GM19467 (cell line): ENCODE results near the gene KLHL29.

Experiments
- ATAC-seq: cut with Tn5 transposase; IDR thresholded peaks from one replicate; pipeline ENCODE4 v1.9.1; 2021; ENCODE audit warnings: mild to moderate bottlenecking, moderate library complexity; ENCODE audit not compliant: unreplicated experiment

Gene KLHL29

DNA sequence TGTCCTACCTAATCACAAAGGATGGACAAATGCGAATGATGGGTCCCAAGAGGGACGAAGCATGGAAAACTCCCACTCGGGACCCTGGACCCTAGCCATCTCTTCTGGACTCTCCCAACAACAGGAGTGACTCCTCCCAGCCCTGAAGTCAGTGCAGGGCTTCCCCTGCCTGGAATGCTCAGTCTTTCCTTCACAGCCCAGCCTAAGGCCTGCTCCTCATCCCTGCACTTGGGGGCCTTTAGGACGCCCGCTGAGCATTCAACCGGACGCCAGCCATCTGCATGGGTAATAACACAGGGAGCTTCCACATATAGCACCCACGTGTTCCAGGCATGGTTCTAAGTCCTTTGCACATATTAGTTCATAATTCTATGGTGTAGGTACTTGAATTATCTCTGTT is 237.5 kb downstream of the KLHL29 start:
- no peak for ATAC-seq

DNA sequence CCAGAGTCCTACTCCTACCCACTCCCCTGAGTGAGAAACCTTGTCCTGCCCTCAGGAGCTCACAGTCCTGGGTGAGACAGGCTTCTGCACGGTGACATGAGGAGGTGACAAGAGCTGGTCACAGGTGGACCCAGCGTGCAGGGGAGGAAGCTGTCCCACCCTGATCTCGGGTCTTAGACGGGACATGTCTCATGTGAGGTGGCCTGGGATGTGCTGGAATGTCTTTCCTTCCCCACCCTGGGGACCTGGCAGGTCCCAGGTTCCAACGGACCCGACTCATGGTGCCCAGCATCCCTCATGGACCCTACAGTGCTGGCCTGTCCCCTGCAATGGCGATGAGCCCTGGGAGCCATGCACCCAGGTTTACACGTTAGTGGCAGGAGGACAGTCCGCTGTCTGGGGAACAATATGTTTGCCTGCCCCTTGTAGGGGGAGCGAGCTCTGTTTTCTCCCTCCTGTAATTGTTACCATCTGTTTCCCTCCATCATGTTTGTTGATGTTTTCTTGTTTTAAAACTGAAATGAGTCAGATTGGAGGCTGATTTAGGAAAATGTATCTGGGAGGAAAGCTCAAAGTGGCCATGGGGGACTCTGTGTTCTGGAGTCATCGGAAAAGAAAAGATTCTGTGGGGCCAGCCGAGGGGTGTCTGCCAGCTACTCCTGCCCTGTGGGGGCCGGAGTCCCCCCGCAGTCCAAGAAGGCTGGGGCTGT is 238.1 kb downstream of the KLHL29 start:
- ATAC-seq = no peak

DNA sequence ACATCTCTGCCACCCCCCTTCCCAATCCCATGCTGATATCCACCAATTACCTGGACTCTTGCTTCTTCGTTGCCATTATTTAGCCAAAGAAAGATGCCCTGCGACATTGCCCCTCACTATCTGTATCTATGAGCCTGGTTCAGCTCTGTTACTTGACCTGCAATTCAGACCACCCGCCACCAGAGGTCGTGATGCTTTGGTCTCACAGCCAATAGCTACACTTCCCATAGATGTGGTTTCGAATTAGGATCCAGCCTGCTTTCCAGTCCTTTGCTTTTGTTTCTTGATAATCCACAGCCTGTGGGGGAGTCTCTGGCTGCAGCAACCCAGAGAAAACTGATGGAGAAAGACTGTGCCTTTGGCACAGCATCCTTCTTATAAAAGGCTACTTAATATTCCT is 239.4 kb downstream of the KLHL29 start:
- no peak for ATAC-seq

DNA sequence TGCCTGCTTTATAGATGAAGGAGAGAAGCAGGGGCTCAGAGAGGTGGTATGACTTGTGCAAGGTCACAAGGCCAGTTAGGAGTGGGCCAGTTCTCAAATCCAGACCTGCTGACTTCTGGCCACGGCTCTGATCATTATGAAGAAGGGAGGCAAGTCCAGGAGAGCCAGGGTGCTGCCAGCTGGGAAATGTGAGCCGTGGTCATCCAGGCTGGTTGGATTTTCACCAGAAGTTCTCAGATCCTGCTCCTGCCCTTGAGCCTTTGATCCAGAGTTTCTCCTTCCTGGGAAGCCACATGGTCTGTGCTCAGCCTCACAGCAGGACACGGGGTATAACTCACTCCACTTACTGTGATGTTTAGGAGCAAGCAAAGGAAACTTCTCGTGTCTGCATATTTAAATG is 239.9 kb downstream of the KLHL29 start:
- ATAC-seq = no peak

DNA sequence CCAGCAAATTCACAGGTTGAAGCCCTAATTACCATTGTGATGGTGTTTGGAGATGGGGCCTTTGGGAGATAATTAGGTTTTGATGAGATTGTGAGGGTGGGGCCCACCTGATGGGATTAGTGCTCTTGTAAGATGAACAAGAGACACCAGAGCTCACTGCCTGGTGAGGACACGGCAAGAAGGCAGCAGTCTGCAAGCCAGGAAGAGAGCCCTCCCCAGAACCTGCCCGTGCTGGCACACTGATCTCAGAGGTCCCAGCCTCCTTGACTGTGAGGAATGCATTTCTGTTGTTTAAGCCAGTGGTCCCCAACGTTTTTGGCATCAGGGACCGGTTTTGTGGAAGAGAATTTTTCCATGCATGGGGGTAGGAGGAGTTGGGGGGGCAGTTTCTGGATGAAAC is 240.7 kb downstream of the KLHL29 start:
- ATAC-seq = no peak

DNA sequence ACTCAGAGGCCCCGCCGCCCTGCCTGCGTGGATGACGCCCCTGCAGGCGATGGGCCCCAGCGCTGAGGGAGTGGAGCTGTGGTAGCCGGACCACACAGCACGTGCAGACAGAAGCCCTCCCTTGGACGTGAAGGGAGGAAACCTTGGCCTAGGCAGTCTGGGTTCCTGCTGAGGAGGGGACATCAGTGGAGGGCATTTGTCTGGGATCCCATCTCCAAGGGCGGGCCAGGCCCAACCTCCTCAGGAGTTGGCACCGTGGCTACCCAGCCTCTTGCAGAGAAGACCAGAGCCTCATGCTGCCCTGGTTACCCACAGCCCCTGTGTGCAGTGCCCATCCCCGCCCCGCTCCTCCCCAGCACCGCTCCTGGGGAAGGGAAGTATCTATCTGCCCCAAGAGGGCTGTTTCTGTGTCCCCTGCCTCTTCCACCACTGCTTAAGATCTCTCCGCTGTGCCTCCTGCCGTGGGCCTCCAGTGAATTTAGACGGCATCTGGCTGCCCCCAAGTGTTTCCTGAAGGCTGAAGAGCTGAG is 241.8 kb downstream of the KLHL29 start:
- no peak for ATAC-seq

DNA sequence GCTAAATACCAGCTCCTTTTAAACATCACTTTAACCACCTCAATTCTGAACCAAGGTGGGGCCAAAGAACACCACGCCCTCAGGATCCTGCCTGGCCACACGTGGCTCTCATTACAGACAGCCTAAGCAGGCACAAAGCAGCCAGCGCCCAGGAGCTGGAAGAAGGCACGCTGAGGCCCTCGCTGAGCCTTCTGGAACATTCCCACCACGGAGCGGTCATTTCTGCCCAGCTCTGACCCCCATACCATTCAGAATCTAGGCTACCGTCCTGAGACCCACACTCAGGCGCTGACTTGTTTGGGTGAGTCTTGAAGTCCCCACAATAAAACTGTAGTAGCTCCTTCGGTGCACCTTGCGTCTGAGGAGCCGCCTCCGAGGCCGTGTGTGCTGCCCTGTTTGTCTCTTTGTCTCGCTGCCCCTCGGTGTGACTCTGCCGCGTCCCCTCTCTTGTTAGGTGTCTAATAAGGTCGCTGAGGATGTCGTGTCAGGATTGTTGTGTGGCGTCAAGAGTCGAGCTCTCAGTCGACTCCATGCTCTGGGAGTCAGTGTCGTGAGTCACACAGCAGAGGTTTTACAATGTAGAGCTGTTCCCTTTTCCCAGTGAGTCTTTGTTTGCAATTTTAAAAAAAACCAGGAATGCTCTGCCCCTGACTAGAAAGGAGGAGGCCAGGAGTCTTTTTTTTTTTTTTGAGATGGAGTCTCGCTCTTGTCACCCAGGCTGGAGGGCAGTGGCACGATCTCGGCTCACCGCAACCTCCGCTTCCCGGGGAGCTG is 242.4 kb downstream of the KLHL29 start:
- ATAC-seq = no peak

DNA sequence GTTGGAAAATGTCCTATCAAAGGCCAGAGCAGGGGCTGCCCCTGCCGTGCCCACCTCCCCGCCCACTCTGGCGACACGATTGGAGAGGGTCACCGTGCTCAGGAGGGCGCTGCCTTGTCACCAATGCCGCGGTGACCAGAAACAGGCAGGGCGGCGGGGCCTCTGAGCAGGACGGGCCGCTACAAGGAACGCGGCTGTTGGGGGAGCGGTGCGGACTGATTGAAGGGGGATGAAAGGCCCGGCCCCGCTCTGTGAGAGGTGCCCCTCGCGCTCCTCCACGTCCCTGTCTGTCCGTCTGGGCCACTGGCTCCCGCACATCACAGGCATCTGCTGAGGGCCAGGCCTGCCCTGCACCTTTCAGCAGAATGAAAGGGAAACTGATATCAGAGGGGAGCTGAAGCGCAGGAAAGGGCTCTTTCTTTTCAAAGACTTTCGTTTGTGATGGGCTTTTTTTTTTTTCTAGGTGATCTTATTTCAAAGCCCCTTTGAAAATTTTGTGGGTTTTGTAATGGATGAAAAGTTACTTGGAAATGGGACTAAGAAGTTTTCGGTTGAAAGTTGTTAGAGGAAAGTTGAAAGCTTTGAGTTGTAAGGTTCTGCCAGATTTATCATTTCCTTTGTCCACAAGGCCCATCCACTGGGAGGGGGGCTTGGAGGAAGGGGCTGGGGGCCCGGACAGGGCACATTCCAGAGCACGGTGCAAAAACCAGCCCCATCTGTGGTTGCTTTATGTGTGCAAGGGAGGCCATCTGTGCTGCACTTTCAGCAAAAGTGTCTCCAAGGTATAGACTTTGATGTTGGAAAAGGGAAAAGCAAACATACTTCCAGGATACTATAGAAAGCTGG is 244.2 kb downstream of the KLHL29 start:
- no peak for ATAC-seq

DNA sequence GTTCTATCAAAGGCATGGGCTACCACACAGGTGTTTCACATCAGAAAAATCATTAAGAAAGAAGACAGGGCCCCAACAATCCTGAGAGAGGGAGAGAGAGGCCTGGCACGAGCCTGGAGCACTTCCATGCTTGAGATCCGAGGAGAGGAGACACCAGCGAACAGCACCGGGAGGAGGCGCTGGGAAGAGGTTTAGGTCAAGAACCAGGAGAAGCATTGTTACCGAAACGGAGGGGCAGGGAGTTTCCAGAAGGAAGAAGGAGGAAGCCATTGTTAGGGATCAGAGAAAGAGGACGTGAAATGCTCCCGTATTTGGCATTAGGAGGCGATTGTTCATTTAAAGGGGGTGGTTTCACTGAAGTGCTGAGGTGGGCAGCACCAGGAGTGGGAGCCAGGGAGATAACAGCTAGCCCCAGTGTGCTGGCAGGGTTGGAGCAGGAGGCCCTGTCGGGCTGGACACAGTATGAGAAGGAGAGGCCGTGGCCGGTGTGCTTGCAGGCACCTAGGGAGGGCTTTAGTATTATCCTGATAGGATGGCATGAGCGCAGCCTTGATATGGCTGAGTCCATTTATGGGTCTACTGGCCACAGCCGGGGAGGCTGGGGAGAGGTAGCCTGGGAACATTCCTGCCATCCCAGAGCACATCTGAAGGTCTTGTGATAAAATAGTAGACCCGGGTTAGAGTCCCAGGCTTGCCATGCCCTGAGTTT is 244.9 kb downstream of the KLHL29 start:
- no peak for ATAC-seq

DNA sequence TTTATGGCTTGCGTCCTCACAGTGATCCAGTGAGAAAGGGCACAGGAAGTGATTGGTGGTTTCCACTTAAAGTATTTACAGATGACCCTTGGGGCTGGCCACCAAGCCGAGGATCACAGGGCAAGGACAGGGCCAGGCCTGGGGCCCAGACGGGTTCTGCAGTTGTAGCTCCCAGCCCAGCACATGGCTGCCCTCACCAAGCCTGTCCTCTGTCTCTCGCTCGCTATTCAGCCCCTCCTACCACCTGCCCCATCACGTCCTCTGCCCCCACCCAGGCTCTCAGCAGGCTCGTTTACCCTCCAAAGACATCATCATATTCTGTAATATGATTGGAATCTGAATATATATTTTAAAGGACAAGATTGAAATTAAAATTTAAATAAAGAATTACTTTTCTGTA is 246.0 kb downstream of the KLHL29 start:
- no peak for ATAC-seq

DNA sequence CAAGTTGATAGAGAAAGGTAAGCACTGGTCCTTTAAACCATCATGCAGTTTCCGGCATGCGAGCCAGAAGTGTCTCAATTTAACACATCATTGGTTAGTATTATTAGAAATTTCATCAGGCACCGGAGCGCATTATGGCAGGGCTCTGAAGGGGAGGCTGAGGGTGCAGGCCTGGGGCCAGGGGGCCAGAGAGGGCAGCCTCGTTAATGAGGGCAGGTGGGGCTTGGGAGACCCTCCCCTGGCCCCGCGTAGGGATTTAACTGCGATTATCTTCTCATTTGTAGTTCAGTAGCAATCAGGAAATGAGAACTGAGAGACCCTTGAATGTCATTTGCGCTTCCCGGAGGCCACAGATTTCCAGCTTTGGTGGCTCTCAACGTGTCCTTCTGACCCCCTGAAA is 246.4 kb downstream of the KLHL29 start:
- ATAC-seq = no peak

DNA sequence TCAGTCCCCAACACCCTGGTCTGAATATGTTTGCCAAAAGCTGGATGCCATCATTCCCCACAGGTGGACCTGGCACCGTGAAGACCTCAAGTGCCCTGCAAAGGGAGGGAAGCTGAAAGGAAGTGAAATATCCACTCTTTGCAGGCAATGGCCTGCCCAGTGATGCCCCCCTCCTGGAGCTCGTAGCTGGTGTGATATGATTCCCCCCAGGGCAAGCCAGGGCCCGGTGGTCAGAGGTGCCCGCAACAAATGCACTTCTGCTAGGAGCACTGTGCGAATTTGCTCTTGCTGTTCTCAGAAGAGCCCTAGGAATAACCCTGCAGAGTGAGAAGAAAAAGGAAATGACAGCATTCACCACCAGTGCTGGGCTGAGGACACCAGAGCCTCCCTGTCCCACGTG is 247.4 kb downstream of the KLHL29 start:
- no peak for ATAC-seq

DNA sequence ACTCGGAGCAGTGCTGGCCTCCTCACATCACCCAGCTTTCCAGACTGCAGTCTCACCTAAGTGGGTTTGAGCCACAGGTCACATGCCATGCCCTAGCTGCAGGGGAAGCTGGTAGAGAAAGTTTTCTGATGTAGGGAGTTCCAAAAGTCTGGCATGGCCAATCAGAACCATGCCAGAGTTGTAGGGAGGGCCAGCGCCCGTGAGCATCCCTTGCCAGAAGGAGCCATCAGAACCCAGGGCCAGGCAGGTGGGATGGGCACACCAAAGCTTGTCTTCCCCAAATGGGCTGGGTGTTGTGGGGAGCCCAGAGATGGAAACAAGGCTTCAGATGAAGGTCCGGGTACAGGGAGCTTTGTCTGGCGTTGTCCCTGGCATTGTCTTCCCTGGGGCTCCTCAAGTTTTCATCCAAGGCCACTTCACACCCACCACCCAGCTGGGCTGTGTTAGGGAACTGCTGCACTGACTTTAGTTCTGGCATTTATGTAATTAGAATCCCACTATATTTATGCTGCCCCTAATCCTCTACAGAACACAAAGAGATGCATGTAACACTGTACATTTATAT is 247.9 kb downstream of the KLHL29 start:
- ATAC-seq = no peak

DNA sequence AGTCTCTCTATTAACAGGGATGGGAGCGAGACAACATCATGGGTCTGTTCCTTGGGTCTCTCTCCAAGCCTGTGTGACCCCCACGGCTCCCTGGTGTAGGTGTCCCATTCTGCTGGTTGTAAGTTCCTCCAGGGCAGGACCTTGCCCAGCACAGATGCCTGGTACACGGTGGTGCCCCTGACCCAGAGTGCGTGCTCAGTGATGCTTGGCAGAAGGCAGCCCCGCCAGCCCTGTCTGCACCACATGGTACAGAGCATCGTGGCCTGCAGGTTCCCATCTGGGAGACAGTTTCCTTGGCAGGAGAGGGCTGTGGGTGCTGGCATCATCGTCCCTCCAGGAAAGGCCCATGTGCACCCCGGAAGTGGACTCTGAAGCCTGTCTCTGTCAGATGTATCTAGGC is 249.0 kb downstream of the KLHL29 start:
- no peak for ATAC-seq

DNA sequence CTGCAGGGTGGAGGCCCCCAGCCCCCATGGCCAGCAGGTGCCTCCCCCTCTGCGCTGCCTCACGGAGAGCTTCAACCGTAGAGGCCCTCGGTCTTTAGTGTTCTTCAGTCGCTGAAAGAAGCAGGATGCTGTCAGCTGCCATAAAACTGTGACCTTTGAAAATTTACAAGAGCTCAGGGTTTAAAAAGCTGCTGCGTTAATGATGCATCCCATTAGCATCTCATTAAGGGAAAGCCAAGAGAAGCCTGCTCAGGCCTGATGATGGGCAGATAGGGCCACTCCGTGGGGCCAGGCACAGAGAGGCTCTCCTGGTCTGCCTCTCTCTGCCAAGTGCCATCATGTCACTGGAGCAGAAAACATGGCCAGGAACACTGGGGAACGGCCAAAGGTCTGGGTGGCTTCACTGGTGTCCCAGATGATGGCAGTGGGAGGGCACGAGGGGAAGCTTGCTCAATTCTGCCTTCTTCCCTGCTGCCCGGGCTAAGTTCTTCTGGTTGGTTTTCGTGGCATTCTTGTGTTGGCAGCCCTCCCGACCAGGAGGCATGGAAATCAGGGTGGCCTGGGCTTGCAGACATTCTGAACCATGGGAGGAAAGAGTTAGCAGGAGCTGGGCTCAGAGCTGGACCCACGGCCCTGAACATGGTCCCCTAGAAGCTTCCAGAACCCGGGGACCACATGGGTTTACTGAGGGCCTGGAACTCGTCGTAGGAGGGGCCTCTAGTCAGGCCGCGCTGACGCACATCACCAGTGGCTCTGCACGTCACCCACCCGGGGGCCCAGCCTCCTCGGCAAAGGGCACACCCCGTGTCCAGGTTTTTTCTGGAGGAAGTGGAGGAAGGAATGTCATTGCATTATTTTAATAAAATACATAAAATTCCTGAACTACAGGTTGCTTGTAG is 250.7 kb downstream of the KLHL29 start:
- ATAC-seq = no peak

DNA sequence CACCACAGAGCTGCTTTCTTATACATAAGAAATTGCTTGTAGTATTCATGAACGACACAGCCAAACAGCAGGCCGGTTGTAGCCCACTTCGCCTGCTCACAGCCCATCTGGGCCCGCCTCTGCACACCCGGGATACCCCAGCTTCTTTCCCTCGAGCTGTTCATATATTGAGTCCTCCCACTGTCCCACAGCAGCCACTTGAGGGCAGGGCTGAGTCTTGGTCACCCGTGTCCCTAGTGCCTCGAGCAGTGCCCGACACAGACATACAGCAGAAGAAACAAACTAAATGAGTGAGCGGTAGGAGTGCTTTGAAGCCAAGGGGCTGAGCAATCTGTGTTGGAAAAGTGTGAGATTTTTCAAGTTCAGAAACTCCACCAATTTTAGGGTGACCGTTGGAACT is 251.4 kb downstream of the KLHL29 start:
- ATAC-seq = no peak

DNA sequence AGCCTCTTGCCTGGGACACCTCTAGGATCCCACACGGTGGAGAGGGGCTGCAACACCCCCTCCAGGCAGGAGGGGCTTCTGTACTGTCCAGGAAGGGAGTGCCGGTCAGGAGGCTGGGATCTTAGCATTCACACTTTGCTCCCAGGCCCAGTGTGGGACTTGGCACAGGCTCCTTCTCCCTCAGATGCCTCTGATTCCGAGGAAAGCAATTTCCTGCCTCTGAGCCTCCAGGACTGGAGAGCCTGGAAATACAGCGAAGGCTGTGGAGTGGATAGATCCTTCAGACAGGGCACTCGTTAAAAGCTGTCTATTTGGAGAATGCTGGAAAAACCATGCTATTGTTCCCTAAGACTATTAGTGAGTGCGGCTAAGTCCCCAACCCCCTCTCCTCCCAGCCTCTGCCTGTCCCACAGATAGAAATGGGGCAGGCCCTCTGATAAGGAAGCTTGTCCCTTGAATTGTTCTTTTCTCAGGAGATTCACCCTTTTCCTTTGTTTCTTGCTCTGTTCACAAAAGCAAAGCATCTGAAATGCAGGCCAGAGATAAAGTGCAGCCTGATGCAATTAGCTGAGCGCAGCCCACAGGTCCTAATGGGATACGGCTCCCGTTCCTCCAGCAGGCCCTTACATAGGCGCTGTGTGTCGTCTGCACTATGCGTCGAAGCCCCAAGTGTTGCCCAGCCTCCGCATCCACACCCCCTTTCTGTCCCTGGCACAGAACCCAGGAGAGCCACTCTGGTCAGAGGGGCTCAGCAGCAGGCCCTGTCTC is 252.2 kb downstream of the KLHL29 start:
- ATAC-seq = no peak

DNA sequence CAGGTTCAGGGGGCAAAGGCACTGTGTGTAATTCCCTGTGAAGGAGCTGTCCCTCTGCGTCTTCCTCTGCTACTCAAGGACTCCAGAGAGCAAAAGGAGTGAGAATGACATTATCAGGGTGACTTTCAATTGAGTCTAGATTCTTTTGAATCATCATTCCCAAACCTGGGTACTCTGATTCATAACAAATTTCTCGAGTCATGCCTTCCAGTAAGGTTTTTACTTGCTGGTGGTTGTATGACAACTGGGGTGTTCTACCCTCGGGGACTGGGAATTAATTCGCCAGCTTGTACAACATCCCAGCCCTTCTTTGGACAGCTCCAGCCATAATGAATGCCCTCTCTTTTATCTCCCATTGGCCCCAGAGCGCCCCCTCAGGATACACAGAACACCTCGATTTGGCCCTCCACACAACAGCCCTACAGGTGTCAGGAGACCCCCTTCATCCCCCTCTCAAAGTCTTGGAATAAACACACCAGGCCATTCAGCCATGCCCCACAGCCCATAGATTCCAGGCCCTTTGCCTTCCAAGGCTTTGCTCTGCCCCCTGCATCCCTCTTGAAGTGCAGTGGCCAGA is 254.5 kb downstream of the KLHL29 start:
- no peak for ATAC-seq
